WTC11 (cell line): ENCODE measurements around the gene PRLR.

Experiments
- AR ChIP-seq: fragments of 250-450 bp; sonication (Bioruptor Pico); IDR thresholded peaks from 2 replicates; pipeline ENCODE4 v1.9.0; 2021; ENCODE audit warnings: mild to moderate bottlenecking
- CTCF ChIP-seq: fragments of 200-600 bp; IDR thresholded peaks from 2 replicates; pipeline ENCODE4 v1.8.0; 2022; ENCODE audit warnings: antibody characterized with exemption
- ESRRA ChIP-seq: sonication (generic); formaldehyde crosslinking; IDR thresholded peaks from 2 replicates; pipeline ENCODE4 v1.8.1; 2022; ENCODE audit warnings: mild to moderate bottlenecking, missing genetic modification reagents, borderline replicate concordance
- HMGXB4 ChIP-seq: sonication (generic); formaldehyde crosslinking; IDR thresholded peaks from 2 replicates; pipeline ENCODE4 v1.8.1; 2023; ENCODE audit warnings: mild to moderate bottlenecking, moderate library complexity, missing genetic modification reagents
- PRDM15 ChIP-seq: sonication (generic); formaldehyde crosslinking; IDR thresholded peaks from 2 replicates; pipeline ENCODE4 v1.8.0; 2022; ENCODE audit warnings: missing genetic modification reagents
- RELA ChIP-seq: sonication (generic); formaldehyde crosslinking; IDR thresholded peaks from 2 replicates; pipeline ENCODE4 v1.8.1; 2022; ENCODE audit warnings: missing genetic modification reagents, mild to moderate bottlenecking, borderline replicate concordance
- USF2 ChIP-seq: sonication (generic); formaldehyde crosslinking; IDR thresholded peaks from 2 replicates; pipeline ENCODE4 v1.8.1; 2023; ENCODE audit warnings: mild to moderate bottlenecking, missing genetic modification reagents, moderate library complexity
- ZNF121 ChIP-seq: sonication (generic); formaldehyde crosslinking; IDR thresholded peaks from 2 replicates; pipeline ENCODE4 v1.8.0; 2023; ENCODE audit warnings: missing genetic modification reagents
- ZNF219 ChIP-seq: sonication (generic); formaldehyde crosslinking; IDR thresholded peaks from 2 replicates; pipeline ENCODE4 v1.8.0; 2023; ENCODE audit warnings: missing genetic modification reagents, mild to moderate bottlenecking, borderline replicate concordance

- TF ChIP-seq PRDM15 (CRISPR knock-in tag) = no peak
- no peak for TF ChIP-seq AR (CRISPR knock-in tag)
- TF ChIP-seq CTCF = no peak
- no peak for TF ChIP-seq HMGXB4 (CRISPR knock-in tag)
- no peak for TF ChIP-seq RELA
- TF ChIP-seq ZNF121 (CRISPR knock-in tag) = no peak
- TF ChIP-seq USF2 (CRISPR knock-in tag) = no peak
- no peak for TF ChIP-seq ZNF219 (CRISPR knock-in tag)
- no peak for TF ChIP-seq ESRRA
These were observed 201.0 kb downstream of the PRLR start for GRCh38 chr5:35029333-35029732.
